Stimulated activated CD4-positive, alpha-beta T cell treated with anti-CD3 and anti-CD28 coated beads, Interleukin-12 subunit alpha, Interleukin-12 subunit beta, amount 100 ng/mL, for 24 hours (primary cell): ENCODE data around the gene NPIPB8.
"Not testable (repeated sequence)": the region's sequence is repeated elsewhere in the genome, so short reads cannot be mapped to it uniquely, and the experiment has no call there.

Experiments used
- DNase-seq, 2 experiments: peaks; one replicate each; pipeline ENCODE4 v3.0.0-alpha.2; 2020; ENCODE audit warnings: low read depth in 2 of 2

The NPIPB8 gene

GRCh38 chr16:28606291-28607115 is 31.4 kb upstream of the NPIPB8 start:
- no peak for DNase-seq

DNA sequence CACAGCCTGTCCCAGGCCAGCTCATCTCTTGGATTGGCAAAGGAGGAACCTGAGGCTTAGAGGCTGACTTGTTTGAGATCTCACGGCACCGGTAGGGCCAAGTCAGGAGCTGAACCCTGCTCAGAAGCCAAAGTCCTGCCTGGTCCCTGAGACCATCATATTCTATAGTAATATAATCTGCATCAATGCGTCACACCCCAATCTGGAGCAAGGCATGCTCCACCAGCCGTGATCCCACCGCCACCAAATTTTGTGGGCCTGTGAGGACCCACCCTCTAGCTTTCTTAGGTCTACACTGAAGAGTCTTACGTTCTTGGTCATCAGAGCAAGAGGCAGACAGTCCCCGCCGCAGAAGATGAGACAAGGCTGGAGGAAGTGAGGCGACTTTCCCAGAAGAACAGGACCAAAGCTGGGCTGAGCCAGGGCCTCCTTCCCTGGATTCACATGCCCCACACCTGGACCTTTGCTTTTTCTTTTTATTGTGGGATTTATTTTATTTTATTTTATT is 30.7 kb upstream of the NPIPB8 start:
- no peak for DNase-seq

DNA sequence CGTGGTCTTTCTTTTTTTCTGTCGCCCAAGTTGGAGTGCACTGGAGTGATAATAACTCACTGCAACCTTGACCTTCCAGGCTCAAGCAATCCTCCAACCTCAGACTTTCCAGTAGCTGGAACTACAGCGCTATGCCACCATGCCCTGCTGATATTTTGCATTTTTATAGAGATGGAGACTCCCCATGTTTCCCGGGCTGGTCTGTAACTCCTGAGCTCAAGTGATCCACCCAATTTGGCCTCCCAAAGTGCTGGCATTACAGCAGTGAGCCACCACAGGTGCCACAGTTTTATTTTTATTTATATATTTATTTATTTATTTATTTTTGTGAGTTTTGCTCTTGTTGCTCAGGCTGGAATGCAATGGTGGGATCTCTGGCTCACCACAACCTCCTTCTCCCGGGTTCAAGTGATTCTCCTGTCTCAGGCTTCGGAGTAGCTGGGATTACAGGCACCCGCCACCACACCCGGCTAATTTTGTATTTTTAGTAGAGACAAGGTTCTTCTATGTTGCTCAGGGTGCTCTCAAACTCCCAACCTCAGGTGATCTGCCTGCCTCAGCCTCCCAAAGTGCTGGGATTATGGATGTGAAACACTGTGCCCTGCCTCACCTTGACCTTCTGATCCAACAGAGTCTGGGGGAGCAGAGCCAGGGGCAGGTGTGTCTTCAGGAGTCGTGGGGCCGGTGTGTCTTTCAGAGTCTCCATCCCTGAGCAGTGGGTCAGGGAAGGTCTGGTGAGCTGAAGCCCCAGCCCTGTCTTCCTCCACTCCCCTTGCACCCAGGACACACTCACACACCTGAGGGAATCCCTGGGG is 30.0 kb upstream of the NPIPB8 start:
- DNase-seq = not testable (repeated sequence)

DNA sequence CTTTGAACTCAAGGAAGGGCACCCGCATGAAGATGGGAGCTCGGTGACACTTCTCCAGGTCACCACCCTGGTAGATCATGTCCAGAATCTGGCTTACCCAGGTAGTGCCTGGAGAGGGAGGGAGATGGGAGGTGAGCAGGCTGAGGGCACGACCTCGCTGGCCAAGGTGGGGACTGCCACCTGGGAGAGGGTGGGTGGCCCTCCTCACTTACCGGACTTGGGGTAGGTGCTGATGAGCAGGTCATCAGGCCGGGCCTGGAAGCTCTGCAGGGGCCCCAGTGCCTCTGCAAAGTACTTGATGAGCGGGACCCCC is 29.4 kb upstream of the NPIPB8 start:
- DNase-seq = not testable (repeated sequence)

GRCh38 chr16:28608867-28609596 is 28.8 kb upstream of the NPIPB8 start:
- DNase-seq = not testable (repeated sequence)

DNA sequence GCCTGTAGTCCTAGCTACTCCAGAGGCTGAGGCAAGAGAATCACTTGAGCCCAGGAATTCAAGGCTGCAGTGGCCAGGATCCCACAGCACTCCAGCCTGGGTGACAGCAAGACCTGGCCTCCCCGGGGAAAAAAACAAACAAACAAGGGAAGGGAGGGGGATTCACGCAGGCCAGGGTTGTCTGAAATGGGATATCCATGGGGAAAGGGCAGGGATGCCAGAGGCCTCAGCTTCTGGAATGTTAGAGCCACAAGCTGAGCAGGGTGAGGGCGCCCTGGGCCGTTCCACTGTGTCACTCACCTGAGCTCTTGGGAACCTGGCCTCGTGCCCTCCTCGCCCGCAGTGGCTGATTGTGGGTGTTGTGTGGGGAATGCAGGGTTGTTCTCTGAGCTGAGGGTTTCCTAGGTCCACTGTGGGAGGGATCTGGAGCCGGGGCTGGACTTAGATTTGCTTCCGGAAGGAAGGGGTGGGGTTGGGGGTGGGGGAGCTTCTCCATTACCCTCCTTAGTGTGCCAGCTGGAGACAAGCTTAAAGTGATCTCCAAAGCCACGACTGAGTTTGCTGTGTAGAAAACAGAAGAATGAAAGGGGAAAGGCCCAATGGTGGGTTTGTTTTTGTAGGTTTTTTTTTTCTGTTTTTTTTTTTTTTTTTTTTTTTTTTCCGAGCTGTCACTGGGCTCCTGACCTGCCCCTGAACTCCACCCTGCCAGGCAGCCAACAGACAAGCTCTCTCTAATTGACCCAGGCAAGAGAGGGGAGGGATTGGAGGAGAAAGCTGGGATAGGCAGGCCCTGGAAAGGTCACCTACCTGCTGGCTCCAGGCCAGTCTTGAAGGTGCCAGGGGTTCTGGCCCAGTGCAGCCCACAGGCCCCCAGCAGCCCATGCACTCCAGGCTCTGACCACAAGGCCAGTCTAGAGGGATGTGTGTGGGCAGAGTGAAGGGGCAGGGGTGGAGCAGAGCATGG is 28.0 kb upstream of the NPIPB8 start, which contains the start of gene SULT1A1:
TSS of gene SULT1A1 (minus strand) at position 414 of the 964 bp plus-strand sequence. CDS start 1,189 bp downstream, outside the sequence.
- DNase-seq = no peak

DNA sequence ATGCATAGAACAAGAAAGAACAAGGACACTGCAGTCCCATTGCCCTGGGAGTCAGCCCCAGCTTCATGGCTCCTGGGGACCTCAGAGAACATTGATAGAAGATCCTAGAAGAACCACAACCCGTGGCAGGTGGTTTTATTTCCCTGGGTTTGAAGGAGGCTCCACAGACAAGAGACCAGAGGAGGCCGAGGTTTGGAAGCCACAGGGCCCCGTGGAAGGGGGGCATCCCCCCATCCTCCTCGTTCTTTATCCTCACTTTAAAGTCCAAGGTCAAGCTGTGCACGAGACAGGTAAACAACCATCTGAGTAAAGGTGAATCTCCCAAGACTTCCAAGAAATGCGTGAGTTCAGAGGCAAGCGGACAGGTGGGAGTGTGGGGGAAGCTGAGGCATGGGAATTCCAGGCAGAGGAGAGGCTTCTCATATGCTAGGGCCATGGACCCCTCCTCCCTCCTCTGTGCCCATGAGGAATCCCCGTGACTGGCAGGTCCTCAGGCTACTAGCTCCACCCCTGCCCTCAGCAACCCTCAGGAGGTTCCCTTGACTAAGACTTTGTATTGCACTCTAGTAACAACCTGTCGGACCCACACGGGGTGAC is 27.2 kb upstream of the NPIPB8 start:
- DNase-seq = no peak

- not testable (repeated sequence) for DNase-seq
These were observed 25.2 kb upstream of the NPIPB8 start for GRCh38 chr16:28612359-28613280.

GRCh38 chr16:28613912-28614311 is 24.0 kb upstream of the NPIPB8 start:
- DNase-seq = not testable (repeated sequence)

GRCh38 chr16:28614561-28614960 is 23.3 kb upstream of the NPIPB8 start:
- DNase-seq = not testable (repeated sequence)

GRCh38 chr16:28615486-28616223 is 22.2 kb upstream of the NPIPB8 start:
- not testable (repeated sequence) for DNase-seq

GRCh38 chr16:28616224-28616577 is 21.7 kb upstream of the NPIPB8 start:
- not testable (repeated sequence) for DNase-seq

DNA sequence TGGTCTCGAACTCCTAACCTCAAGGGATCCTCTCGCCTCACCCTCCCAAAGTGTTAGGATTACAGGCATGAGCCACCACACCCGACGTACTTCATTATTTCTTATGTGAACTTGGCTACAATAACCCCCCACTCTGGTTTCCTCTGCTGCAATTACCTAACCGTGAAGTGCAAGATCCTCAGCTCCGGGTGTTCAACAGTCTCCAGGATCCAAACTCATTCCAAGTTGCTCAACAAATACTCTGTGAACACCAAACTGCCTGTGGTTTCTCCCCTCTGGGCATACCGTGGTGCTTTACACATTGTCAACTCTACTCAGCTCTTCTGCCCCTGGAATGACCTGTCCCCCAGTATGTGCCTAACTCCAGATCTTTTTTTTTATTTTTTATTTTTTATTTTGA is 21.2 kb upstream of the NPIPB8 start:
- no peak for DNase-seq

GRCh38 chr16:28617874-28618273 is 20.0 kb upstream of the NPIPB8 start:
- no peak for DNase-seq

- not testable (repeated sequence) for DNase-seq
These were observed 17.5 kb upstream of the NPIPB8 start for GRCh38 chr16:28620316-28620715.

DNA sequence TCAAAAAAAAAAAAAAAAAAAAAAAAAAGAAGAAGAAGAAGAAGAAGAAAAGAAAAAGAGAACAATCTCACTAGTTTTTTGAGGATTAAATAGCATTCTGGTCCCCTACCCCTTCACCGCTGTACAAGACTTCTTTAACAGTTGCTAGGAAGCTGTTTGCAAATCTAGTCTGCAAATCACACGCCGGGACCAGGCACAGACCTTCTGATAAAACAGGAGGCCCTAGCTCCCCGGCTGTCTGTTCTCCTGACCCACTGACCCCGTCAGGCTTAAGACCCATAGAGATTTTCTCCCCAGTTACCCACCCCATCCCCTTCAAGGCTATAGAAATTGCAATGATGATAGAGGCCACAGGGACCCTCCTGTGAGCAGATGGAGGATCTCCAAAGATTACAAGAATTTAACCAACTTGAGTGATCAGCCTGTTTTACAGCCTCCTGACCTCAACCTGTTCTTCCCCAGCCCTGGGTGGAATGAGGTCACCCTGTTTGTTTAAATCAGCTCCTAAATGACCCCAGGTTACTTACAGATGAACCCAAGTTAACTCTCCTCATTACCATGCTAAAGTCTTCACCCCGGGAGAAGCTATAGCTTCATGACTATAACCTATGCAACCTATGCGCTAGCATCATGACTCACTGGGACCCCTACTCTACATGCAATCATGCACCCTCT is 16.2 kb upstream of the NPIPB8 start:
- no peak for DNase-seq

DNA sequence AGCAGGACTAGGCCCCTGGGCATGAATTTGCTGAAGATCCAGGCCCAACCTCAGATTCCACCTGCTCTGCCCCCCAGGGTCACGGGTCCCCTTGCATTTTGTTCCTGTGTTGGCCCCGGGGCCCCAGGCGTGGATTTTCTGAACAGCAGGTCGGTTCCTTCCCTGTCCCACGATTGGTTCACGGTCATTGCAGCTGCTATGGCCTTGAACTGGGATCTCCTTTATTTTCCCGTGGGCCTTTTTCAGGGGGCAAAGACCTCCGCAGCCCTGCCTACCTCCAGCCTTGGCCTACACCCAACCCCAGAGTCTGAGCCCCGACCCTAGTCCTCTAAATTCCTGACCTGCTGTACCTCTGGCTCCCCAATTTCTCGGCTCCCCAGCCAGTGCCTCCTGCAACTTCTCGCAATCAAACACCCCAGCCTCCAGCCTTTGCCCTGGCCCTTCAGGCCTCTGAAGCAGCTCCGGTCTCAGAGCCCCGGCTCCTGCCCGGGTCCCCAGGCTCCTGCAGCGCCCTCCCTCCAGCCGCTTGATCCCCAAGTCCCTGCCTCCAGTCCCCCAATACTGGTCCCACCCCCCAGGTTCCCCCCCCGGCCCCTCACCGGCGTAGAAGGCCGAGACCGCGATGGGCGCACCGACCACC is 15.2 kb upstream of the NPIPB8 start:
- not testable (repeated sequence) for DNase-seq
